NCI-H1436 (cell line): ENCODE measurements around the gene DYRK4.

Experiments used
- DNase-seq: peaks from one replicate; lab custom pipeline; 2025; lab: John Stamatoyannopoulos, UW

The DYRK4 gene

GRCh38 chr12:4563336-4563735 is 1.3 kb downstream of the DYRK4 start:
- DNase-seq: no peak

- DNase-seq: no peak
These were observed 2.8 kb downstream of the DYRK4 start for GRCh38 chr12:4564818-4565217.

GRCh38 chr12:4566474-4566873 is 4.5 kb downstream of the DYRK4 start:
- no peak for DNase-seq

GRCh38 chr12:4567073-4567881 is 5.3 kb downstream of the DYRK4 start:
- DNase-seq: no peak

DNA sequence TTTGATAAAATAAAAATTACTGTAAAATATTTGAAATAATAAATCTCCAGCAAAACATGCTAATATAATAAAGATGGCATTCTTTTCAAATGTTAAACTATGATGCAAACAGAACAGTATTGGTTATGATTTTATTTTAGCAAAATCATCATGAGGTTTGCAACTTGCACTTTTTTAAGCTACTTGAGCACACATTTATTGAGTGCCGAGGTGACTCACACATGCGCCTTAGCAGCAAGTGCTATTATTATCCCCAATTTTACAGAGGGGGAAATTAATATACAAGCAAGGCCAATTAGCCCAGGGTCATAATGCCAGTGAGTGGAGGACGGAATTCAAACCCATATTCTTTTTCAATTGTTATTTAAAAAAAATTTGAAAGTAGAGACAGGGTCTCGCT is 7.3 kb downstream of the DYRK4 start:
- DNase-seq: no peak

DNA sequence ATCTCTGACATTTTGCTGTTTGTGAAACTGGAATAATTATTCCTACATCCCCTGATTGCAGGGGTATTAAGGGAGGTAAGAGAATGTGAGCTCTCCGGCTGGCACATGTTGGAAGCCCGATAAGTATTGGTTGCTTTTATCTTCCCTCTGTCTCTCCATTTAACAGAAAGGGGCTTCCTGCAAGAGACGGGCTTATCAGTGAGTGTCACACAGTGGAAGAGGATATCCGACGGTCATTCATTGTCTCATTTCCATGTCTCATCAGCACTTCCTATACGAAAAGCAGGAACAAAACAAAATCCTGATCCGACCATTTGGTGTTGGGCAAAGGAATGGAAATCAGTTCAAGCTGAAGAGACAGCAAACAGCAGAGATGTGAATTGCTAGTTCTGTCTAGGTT is 10.7 kb downstream of the DYRK4 start:
- DNase-seq: no peak

DNA sequence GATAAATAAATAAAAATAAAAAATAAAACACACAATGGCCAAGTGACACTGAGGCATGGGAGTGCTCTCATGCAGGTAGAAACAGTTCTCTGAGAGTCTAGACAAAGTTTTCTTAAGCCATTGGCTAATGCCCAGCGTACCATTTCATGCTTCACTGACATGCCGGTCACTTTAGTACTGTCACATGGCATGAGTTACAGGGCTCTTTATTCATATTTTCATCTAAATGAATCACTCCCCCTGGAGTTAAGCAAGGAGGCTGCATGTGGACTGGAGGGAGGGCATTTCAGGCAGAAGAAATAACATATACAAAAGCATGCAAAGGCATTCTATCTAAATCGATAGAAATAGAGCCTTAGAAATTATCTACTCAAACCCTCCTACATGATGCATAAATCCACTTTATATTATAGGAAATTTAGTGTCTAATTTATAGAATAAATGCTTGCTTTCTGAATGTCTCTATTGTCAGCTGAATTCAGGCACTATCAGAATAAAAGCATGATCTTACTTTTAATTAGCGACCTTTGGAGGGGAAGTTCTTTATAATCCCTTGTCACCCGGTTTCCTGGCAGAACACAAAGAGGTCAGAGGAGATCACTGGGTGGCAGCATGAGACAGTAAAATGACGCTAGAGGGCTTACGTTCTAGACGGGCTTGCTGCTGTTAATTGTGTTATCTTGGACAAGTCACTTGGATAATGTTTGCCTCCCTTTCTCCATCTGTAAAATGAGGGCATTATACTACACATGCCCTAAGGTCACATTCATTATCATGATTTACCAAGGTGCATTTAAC is 17.5 kb downstream of the DYRK4 start:
- DNase-seq: peak; percentile 18

GRCh38 chr12:4580281-4580688 is 18.3 kb downstream of the DYRK4 start:
- DNase-seq: no peak

DNA sequence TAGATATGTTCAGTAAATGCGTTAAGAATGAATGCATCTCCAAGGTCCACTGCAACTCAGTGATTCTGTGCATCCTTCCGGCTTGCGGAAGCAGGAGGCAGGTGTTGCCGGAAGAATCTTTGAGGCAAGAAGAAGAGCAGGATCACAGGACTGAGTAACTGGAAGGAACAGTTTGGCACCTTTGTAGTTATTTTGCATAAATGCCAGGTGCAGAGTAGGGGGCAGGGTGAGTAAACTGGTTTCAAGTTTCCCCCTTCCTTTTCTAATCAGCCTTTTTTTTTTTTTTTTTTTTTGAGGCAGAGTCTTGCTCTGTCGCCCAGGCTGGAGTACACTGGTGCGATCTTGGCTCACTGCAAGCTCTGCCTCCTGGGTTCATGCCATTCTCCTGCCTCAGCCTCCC is 22.3 kb downstream of the DYRK4 start:
- no peak for DNase-seq

DNA sequence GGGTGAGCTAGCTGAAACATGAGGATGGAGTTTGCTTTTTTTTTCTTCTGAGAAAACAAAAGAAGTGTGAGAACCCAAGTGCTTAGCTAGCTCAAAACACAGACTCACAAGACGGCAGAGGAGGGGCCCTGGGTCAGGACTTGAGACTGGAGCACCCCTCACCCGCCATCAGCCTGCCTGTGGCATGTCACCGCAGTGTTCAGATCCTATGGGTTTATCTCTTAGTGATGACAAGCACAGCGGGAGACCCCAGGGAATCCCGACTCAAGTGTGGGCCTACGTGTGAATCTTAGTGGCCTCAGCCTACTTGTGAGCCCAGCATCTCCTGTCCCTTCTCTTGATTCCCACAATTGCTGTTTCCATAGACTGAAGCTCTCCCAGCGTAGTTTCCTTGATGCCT is 22.9 kb downstream of the DYRK4 start:
- DNase-seq: no peak

GRCh38 chr12:4586500-4586899 is 24.5 kb downstream of the DYRK4 start:
- no peak for DNase-seq

- DNase-seq: no peak
These were observed 25.1 kb downstream of the DYRK4 start for GRCh38 chr12:4587108-4587507.

DNA sequence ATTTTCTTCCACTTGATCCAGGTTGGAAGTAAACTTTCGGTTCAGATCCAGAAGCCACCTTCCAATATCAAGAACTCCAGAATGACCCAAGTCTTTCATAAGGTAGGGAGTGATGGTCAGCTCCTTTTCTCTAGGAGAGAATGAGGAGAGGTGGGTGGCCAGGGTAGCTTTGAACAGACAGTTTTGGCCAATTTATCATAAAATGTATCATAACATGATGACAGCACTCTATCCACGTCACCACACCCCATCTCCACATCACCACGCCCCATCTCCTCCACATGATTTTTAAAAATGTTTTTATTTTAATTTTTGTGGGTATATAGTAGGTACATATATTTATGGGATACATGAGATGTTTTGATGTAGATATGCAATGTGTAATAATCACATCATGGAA is 26.9 kb downstream of the DYRK4 start:
- DNase-seq: no peak

DNA sequence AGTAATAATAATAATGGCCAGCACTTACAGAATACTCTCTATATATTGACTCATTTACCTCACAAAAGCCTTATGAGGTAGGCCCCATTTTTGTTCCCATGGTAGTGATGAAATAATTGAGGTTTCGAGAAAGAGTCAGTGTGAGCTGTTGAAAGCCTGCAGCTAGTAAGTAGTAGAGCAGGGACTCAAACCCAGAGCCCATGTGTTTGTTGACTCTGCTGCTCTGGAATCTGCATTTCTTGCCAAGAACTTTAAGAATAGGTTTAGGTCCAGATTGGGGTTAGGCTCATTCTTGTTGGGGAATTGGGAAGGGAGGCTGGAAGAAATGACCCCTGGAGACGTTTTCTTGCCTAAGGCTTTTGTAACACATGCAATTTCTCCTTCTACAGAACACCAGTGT is 27.9 kb downstream of the DYRK4 start:
- DNase-seq: no peak

- no peak for DNase-seq
These were observed 29.2 kb downstream of the DYRK4 start for GRCh38 chr12:4591180-4591687.

DNA sequence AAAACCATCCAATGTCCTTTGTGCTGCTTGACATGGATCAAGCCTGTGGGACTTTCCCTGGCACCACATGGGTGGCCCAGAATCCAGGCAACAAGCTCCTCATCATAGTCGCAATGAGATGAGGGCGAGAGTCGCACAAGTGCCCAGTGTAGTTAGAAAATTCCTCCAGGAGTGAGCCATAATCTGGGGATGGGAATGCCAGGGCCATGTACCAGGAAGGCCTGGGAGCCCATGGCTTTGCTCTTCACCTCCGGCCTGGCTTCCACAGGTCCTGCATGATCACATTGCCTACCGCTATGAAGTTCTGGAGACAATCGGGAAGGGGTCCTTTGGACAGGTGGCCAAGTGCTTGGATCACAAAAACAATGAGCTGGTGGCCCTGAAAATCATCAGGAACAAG is 33.9 kb downstream of the DYRK4 start:
- no peak for DNase-seq

- no peak for DNase-seq
These were observed 41.4 kb downstream of the DYRK4 start for GRCh38 chr12:4603421-4603820.

DNA sequence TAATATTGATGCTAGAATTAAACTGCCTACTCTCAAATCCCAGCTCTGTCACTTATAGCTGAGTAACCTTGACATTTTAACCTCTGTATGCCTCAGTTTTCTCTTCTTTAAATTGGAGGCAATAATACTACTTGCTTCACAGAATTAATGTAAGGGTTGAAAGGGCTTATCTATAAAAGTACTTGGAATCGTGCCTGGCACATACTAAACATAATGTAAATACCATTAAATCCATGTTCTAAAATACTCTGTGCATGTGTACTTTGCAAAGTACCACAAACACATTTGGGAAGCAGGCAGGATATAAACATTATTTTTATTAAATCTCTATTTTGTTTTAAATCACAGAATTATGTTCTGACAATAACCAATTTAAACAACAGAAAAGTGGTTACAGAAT is 41.9 kb downstream of the DYRK4 start:
- DNase-seq: no peak

DNA sequence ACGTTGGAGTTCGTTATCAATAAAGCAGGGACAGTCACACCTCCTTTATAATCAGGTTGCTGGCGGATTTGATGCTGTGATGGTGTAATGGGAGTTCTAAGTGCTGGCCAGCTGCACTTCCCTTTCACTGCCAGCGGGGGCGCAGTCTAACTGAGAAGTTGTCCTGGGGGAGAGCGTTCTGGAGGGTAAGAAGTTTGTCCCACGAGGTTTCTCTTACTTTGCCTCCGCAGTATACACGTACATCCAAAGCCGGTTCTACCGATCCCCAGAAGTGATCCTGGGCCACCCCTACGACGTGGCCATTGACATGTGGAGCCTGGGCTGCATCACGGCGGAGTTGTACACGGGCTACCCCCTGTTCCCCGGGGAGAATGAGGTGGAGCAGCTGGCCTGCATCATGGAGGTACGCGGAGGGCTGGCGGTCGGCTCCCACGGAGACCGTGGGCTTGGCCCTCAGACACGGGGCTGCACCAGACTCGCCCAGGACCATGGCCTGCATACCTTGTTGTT is 42.7 kb downstream of the DYRK4 start:
- peak; percentile 86 for DNase-seq

GRCh38 chr12:4607056-4607455 is 45.0 kb downstream of the DYRK4 start:
- DNase-seq: no peak

- no peak for DNase-seq
These were observed 47.1 kb downstream of the DYRK4 start for GRCh38 chr12:4609071-4609470.

DNA sequence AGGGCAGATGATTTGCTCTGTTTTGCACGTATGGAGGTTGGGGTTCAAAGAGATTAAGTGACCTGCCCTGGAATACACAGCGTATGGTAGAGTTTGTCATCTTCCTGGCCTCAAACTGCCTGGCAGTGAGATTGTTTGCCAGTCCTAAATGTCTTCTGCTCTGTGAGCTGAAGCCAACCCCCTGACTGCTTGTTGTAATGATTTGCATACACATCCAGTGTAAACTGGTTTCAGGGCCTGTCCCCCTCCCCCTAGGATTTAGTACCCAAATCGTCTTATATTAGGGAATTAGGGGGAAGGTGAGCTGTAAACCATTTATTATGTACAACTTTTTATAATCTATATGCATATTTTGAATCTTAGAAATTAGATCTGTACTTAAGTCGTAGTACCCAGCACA is 48.5 kb downstream of the DYRK4 start:
- DNase-seq: no peak

- no peak for DNase-seq
These were observed 53.7 kb downstream of the DYRK4 start for GRCh38 chr12:4615667-4616066.
